ENCODE results near the gene APOL5. TPM values are rescaled to one million over a fixed set of nuclear protein-coding genes. Genes with fewer than 3 reads are reported as not detected.

APOL5 gene
- total and polyA plus RNA-seq, 4 donors = 0.43 TPM; not detected in 3

- peaks cover 0 to 2% (median 0%) of the 10 kb centered on the region in 4 donors for H3K36me3 ChIP-seq (ENCODE audit: control insufficient read depth in 4 of 4, insufficient read depth in 3 of 4, low read depth in 1 of 4, low read length in 3 of 4)
- H3K4me1 ChIP-seq (ENCODE audit: control insufficient read depth in 4 of 4, insufficient read depth in 4 of 4, low read length in 3 of 4) = peaks cover 0 to 13% (median 8%) of the 10 kb centered on the region in 4 donors
- H3K9ac ChIP-seq (ENCODE audit: low read depth in 1 of 2, low read length in 2 of 2) = no peak overlapping the region
- no peaks in the 10 kb centered on the region for H3K27me3 ChIP-seq (ENCODE audit: control insufficient read depth in 4 of 4, insufficient read depth in 4 of 4, low read length in 3 of 4)
- H3K9me3 ChIP-seq (ENCODE audit: control insufficient read depth in 4 of 4, low read length in 3 of 4) = no peaks in the 10 kb centered on the region
- H3K4me3 ChIP-seq (ENCODE audit: low read depth in 1 of 3, low read length in 3 of 3) = no peak overlapping the region
- DNase-seq (ENCODE audit: low spot score) = peak; percentile 21
- WGBS = 86% methylated on average over 7 of the region's 7 CpGs
- no peak overlapping the region for H3K27ac ChIP-seq (ENCODE audit: low read depth in 1 of 2, low read length in 2 of 2)
- no peak for TF ChIP-seq HNF4G (IDR thresholded peaks at IDR 0.05)
- TF ChIP-seq HNF4A (conservative IDR thresholded peaks at IDR 0.05) = peak in 1 of 2 donors; percentile 0
Measured at GRCh38 chr22:35734517-35734827, 16.8 kb downstream of the APOL5 start.

DNA sequence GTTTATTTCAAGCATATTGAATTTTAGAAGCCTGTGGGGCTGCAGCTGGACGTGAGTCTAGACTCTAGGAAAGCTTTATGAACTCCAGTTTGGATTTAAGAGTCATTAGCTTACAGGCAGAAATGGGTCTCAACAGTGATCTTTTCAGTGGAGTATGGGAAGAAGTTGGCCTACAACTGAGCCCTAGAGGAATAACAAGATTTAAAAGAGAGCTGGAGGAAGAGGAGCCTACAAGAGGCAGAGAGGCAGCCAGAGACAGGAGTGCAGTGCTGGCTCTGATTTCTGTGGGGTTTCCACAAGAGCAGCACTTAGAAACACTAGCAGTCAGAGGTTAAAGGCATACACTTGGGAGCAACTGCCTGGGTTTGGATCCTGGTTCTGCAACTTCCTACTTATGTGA is 17.9 kb downstream of the APOL5 start:
- Histone ChIP-seq H3K9ac (ENCODE audit: low read depth in 1 of 2, low read length in 2 of 2) (no peak overlapping the region), H3K36me3 (ENCODE audit: control insufficient read depth in 4 of 4, insufficient read depth in 3 of 4, low read depth in 1 of 4, low read length in 3 of 4) (peaks cover 0 to 2% (median 0%) of the 10 kb centered on the region in 4 donors), H3K9me3 (ENCODE audit: control insufficient read depth in 4 of 4, low read length in 3 of 4) (no peaks in the 10 kb centered on the region), H3K27me3 (ENCODE audit: control insufficient read depth in 4 of 4, insufficient read depth in 4 of 4, low read length in 3 of 4) (no peaks in the 10 kb centered on the region), H3K27ac (ENCODE audit: low read depth in 1 of 2, low read length in 2 of 2) (no peak overlapping the region), H3K4me3 (ENCODE audit: low read depth in 1 of 3, low read length in 3 of 3) (no peak overlapping the region), H3K4me1 (ENCODE audit: control insufficient read depth in 4 of 4, insufficient read depth in 4 of 4, low read length in 3 of 4) (peaks cover 0 to 17% (median 9%) of the 10 kb centered on the region in 4 donors)
- TF ChIP-seq FOXA2 (IDR thresholded peaks at IDR 0.05) (no peak), SP1 (IDR thresholded peaks at IDR 0.05) (no peak), HNF4A (conservative IDR thresholded peaks at IDR 0.05) (no peak), RXRA (IDR thresholded peaks at IDR 0.05) (no peak), GABPA (IDR thresholded peaks at IDR 0.05 in 1 of 2, conservative IDR thresholded peaks at IDR 0.05 in 1 of 2) (no peak), TAF1 (conservative IDR thresholded peaks at IDR 0.05) (no peak), EGR1 (IDR thresholded peaks at IDR 0.05; ENCODE audit: low read depth in 2 of 2) (no peak), HNF4G (IDR thresholded peaks at IDR 0.05) (no peak), FOXA1 (IDR thresholded peaks at IDR 0.05) (no peak), NR2F2 (IDR thresholded peaks at IDR 0.05) (no peak), JUND (IDR thresholded peaks at IDR 0.05) (no peak), YY1 (IDR thresholded peaks at IDR 0.05) (no peak), REST (IDR thresholded peaks at IDR 0.05) (no peak), MAX (IDR thresholded peaks at IDR 0.05) (no peak), RAD21 (IDR thresholded peaks at IDR 0.05) (no peak)
- TF ChIP-seq, protein P1, sequence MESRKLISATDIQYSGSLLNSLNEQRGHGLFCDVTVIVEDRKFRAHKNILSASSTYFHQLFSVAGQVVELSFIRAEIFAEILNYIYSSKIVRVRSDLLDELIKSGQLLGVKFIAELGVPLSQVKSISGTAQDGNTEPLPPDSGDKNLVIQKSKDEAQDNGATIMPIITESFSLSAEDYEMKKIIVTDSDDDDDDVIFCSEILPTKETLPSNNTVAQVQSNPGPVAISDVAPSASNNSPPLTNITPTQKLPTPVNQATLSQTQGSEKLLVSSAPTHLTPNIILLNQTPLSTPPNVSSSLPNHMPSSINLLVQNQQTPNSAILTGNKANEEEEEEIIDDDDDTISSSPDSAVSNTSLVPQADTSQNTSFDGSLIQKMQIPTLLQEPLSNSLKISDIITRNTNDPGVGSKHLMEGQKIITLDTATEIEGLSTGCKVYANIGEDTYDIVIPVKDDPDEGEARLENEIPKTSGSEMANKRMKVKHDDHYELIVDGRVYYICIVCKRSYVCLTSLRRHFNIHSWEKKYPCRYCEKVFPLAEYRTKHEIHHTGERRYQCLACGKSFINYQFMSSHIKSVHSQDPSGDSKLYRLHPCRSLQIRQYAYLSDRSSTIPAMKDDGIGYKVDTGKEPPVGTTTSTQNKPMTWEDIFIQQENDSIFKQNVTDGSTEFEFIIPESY (IDR thresholded peaks at IDR 0.05) = no peak
- TF ChIP-seq, protein P2, sequence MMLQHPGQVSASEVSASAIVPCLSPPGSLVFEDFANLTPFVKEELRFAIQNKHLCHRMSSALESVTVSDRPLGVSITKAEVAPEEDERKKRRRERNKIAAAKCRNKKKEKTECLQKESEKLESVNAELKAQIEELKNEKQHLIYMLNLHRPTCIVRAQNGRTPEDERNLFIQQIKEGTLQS (IDR thresholded peaks at IDR 0.05) = no peak
- TF ChIP-seq, protein P3, sequence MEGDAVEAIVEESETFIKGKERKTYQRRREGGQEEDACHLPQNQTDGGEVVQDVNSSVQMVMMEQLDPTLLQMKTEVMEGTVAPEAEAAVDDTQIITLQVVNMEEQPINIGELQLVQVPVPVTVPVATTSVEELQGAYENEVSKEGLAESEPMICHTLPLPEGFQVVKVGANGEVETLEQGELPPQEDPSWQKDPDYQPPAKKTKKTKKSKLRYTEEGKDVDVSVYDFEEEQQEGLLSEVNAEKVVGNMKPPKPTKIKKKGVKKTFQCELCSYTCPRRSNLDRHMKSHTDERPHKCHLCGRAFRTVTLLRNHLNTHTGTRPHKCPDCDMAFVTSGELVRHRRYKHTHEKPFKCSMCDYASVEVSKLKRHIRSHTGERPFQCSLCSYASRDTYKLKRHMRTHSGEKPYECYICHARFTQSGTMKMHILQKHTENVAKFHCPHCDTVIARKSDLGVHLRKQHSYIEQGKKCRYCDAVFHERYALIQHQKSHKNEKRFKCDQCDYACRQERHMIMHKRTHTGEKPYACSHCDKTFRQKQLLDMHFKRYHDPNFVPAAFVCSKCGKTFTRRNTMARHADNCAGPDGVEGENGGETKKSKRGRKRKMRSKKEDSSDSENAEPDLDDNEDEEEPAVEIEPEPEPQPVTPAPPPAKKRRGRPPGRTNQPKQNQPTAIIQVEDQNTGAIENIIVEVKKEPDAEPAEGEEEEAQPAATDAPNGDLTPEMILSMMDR (IDR thresholded peaks at IDR 0.05; ENCODE audit: low read depth, low read length, missing input control) = no peak
- DNase-seq (ENCODE audit: low spot score) = peak; percentile 9
- WGBS = 86% methylated on average over 1 of the region's 1 CpG
